Fibroblast of lung (primary cell): Measurements from ENCODE around the gene NATD1. TPM values are rescaled to one million over a fixed set of nuclear protein-coding genes. Genes with fewer than 3 reads are reported as not detected.
A peak's percentile ranks its signal among the peaks of the same experiment; 100 is the strongest.

Source experiments
- DNase-seq, 2 donors: peaks; one replicate each; pipeline versions ENCODE4 v3.0.0 to v3.0.0-alpha.2; 2010; ENCODE audit warnings: low read depth in 2 of 2
- H2AFZ ChIP-seq: 2 replicates; pipeline ENCODE4 v1.5.1; 2012; ENCODE audit warnings: low read length, control low read depth, inconsistent platforms
- H3K27ac ChIP-seq: 2 replicates; pipeline ENCODE4 v1.5.1; 2011; ENCODE audit warnings: low read length, control low read depth; ENCODE audit not compliant: insufficient read depth
- H3K27me3 ChIP-seq: 2 replicates; pipeline ENCODE4 v1.5.1; 2011; ENCODE audit warnings: mild to moderate bottlenecking, low read length; ENCODE audit not compliant: control insufficient read depth, insufficient read depth
- H3K36me3 ChIP-seq: 2 replicates; pipeline ENCODE4 v1.5.1; 2011; ENCODE audit warnings: low read length; ENCODE audit not compliant: control insufficient read depth, insufficient read depth
- H3K4me1 ChIP-seq: 2 replicates; pipeline ENCODE4 v1.5.1; 2011; ENCODE audit warnings: low read length; ENCODE audit not compliant: control insufficient read depth, insufficient read depth; ENCODE audit errors: extremely low read depth
- H3K4me2 ChIP-seq: 2 replicates; pipeline ENCODE4 v1.5.1; 2011; ENCODE audit warnings: low read length, control low read depth; ENCODE audit not compliant: insufficient read depth; ENCODE audit errors: extremely low read depth
- H3K4me3 ChIP-seq, 4 experiments: fragments of 200-600 bp in 1 of 4; sonication (generic) in 1 of 4; replicated peaks in 1 of 4; 2 replicates each; pipeline ENCODE4 v1.5.1; 2011 to 2016; ENCODE audit warnings: low read length in 4 of 4, low read depth in 3 of 4, mild to moderate bottlenecking in 3 of 4, control low read depth in 2 of 4, inconsistent platforms in 1 of 4, mixed read lengths in 1 of 4; ENCODE audit not compliant: insufficient read depth in 1 of 4; ENCODE audit errors: control extremely low read depth in 1 of 4
- H3K79me2 ChIP-seq: 2 replicates; pipeline ENCODE4 v1.5.1; 2012; ENCODE audit warnings: mild to moderate bottlenecking, low read length, inconsistent platforms; ENCODE audit not compliant: control insufficient read depth, insufficient read depth
- H3K9ac ChIP-seq: 2 replicates; pipeline ENCODE4 v1.5.1; 2011; ENCODE audit warnings: mild to moderate bottlenecking, low read length, control low read depth; ENCODE audit not compliant: insufficient read depth
- H3K9me3 ChIP-seq: 2 replicates; pipeline ENCODE4 v1.5.1; 2012; ENCODE audit warnings: low read depth, low read length; ENCODE audit not compliant: control insufficient read depth, insufficient read depth
- H4K20me1 ChIP-seq: 2 replicates; pipeline ENCODE4 v1.5.1; 2011; ENCODE audit warnings: low read length; ENCODE audit not compliant: control insufficient read depth, insufficient read depth; ENCODE audit errors: extremely low read depth
- CTCF ChIP-seq, 2 donors: IDR thresholded peaks in 1 of 2; conservative IDR thresholded peaks in 1 of 2; 1 replicate in 1 of 2; 2 replicates in 1 of 2; pipeline ENCODE4 v1.5.1; 2011 to 2012; ENCODE audit warnings: low read length in 2 of 2, control low read depth in 1 of 2, inconsistent platforms in 1 of 2, low read depth in 1 of 2, mild to moderate bottlenecking in 1 of 2
- EZH2 ChIP-seq: IDR thresholded peaks from 2 replicates; pipeline ENCODE4 v1.5.1; 2012; ENCODE audit warnings: low read length, control low read depth, mild to moderate bottlenecking; ENCODE audit errors: missing control alignments
- polyA plus RNA-seq, 2 donors: library from polyadenylated mRNA; depleted of rRNA in 1 of 2; stranded (reverse) in 1 of 2; unstranded in 1 of 2; fragments of >200 nt; gene quantifications; 2 replicates each; pipeline ENCODE4 v1.2.1, GENCODE V29; 2011 to 2012; ENCODE audit warnings: missing spikeins in 1 of 2
- total RNA-seq: library from RNA; depleted of rRNA; stranded (reverse); fragments of >200 nt; gene quantifications from 2 replicates; pipeline ENCODE4 v1.2.1, GENCODE V29; 2014

Gene NATD1
- total and polyA plus RNA-seq, 2 donors (not counting 1 experiment from before 2014, with no cell fraction given) = 5.6 to 9.2 TPM

- no peak for DNase-seq
- no peak for TF ChIP-seq CTCF (conservative IDR thresholded peaks at IDR 0.05 in 1 of 2, IDR thresholded peaks at IDR 0.05 in 1 of 2; ENCODE audit: low read depth in 1 of 2, low read length in 2 of 2)
- no peak for TF ChIP-seq EZH2
These were observed 25.4 kb upstream of the NATD1 start for GRCh38 chr17:21278450-21279197.

DNA sequence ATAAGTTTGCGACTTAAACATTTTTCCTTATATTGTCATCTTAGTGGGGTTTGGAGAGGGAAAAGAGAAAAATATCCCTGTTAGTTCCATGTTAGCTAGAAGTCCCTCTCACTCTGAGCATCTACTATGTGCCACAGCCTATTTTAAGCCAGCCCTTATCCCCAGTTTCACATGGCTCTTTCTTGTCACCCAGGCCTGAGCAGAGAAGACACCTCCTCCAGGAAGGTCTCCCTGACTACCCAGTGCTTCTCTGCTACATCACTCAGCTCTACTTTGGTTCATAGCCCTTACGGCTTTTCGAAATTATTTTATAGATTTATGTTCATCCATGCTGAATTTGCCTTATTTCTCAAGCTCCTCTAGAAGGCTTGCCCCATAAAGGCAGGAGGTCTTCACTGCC, 24.1 kb upstream of the NATD1 start:
- H3K27ac ChIP-seq = no peak overlapping the region
- peaks cover 18% of the 10 kb centered on the region for H3K4me1 ChIP-seq
- no peak overlapping the region for H3K4me2 ChIP-seq
- no peaks in the 10 kb centered on the region for H4K20me1 ChIP-seq
- DNase-seq = no peak
- no peaks in the 10 kb centered on the region for H3K79me2 ChIP-seq
- no peaks in the 10 kb centered on the region for H3K27me3 ChIP-seq
- no peaks in the 10 kb centered on the region for H3K9me3 ChIP-seq
- no peak overlapping the region for H3K9ac ChIP-seq
- H3K4me3 ChIP-seq = no peak overlapping the region
- TF ChIP-seq EZH2 = no peak
- TF ChIP-seq CTCF (conservative IDR thresholded peaks at IDR 0.05 in 1 of 2, IDR thresholded peaks at IDR 0.05 in 1 of 2; ENCODE audit: low read depth in 1 of 2, low read length in 2 of 2) = no peak
- no peaks in the 10 kb centered on the region for H3K36me3 ChIP-seq
- no peak overlapping the region for H2AFZ ChIP-seq

More at GRCh38 chr17:21278450-21279197, 25.4 kb upstream of the NATD1 start:
- H3K4me1 ChIP-seq = peaks cover 31% of the 10 kb centered on the region
- H3K9ac ChIP-seq = no peak overlapping the region
- no peak overlapping the region for H3K4me2 ChIP-seq
- H3K9me3 ChIP-seq = no peaks in the 10 kb centered on the region
- H3K4me3 ChIP-seq = no peak overlapping the region
- H3K27ac ChIP-seq = no peak overlapping the region
- no peak overlapping the region for H2AFZ ChIP-seq
- no peaks in the 10 kb centered on the region for H3K36me3 ChIP-seq
- no peaks in the 10 kb centered on the region for H4K20me1 ChIP-seq
- H3K79me2 ChIP-seq = no peaks in the 10 kb centered on the region
- no peaks in the 10 kb centered on the region for H3K27me3 ChIP-seq

- H3K9ac ChIP-seq = no peak overlapping the region
These were observed 23.0 kb upstream of the NATD1 start for GRCh38 chr17:21276264-21276588.

More at GRCh38 chr17:21276264-21276588, 23.0 kb upstream of the NATD1 start:
- no peaks in the 10 kb centered on the region for H3K9me3 ChIP-seq
- H3K4me3 ChIP-seq = peak overlapping the region in 3 of 4 experiments; percentile 45 to 63 (median 55)
- no peaks in the 10 kb centered on the region for H4K20me1 ChIP-seq
- peaks cover 14% of the 10 kb centered on the region for H3K4me1 ChIP-seq
- H3K36me3 ChIP-seq = no peaks in the 10 kb centered on the region
- H3K27ac ChIP-seq = no peak overlapping the region
- H3K27me3 ChIP-seq = no peaks in the 10 kb centered on the region
- TF ChIP-seq CTCF (conservative IDR thresholded peaks at IDR 0.05 in 1 of 2, IDR thresholded peaks at IDR 0.05 in 1 of 2; ENCODE audit: low read depth in 1 of 2, low read length in 2 of 2) (no peak), EZH2 (no peak)
- DNase-seq = no peak
- H3K4me2 ChIP-seq = peak overlapping the region; percentile 40
- no peaks in the 10 kb centered on the region for H3K79me2 ChIP-seq
- H2AFZ ChIP-seq = no peak overlapping the region
